ENCODE data around the gene CUX1.

The CUX1 gene

GRCh38 chr7:102085218-102085772, 267.9 kb downstream of the CUX1 start:
- no peak for TF ChIP-seq POLR2AphosphoS5 (IDR thresholded peaks at IDR 0.05; ENCODE audit: low read depth, low read length)
- no peak for TF ChIP-seq TAF1 (IDR thresholded peaks at IDR 0.05; ENCODE audit: low read depth, low read length)
- TF ChIP-seq POU2F2 (IDR thresholded peaks at IDR 0.05; ENCODE audit: low read depth, low read length): no peak
- no peak for TF ChIP-seq SPI1 (IDR thresholded peaks at IDR 0.05; ENCODE audit: low read depth, low read length)
- no peak for TF ChIP-seq PAX5 (IDR thresholded peaks at IDR 0.05; ENCODE audit: insufficient read depth, low read length, severe bottlenecking)
- no peak for TF ChIP-seq POLR2A (IDR thresholded peaks at IDR 0.05; ENCODE audit: low read depth, low read length)
- FAIRE-seq (no peak), DNase-seq (ENCODE audit: insufficient read length, low spot score) (no peak)

GRCh38 chr7:102089175-102090098, 272.0 kb downstream of the CUX1 start:
- no peak for TF ChIP-seq SPI1 (IDR thresholded peaks at IDR 0.05; ENCODE audit: low read depth, low read length)
- TF ChIP-seq TAF1 (IDR thresholded peaks at IDR 0.05; ENCODE audit: low read depth, low read length): no peak
- no peak for TF ChIP-seq POLR2A (IDR thresholded peaks at IDR 0.05; ENCODE audit: low read depth, low read length)
- no peak for TF ChIP-seq POLR2AphosphoS5 (IDR thresholded peaks at IDR 0.05; ENCODE audit: low read depth, low read length)
- TF ChIP-seq POU2F2 (IDR thresholded peaks at IDR 0.05; ENCODE audit: low read depth, low read length): no peak
- TF ChIP-seq PAX5 (IDR thresholded peaks at IDR 0.05; ENCODE audit: insufficient read depth, low read length, severe bottlenecking): no peak
- FAIRE-seq (no peak), DNase-seq (ENCODE audit: insufficient read length, low spot score) (no peak)

GRCh38 chr7:102093599-102094315, 276.3 kb downstream of the CUX1 start:
- no peak for DNase-seq (ENCODE audit: insufficient read length, low spot score)
- no peak for TF ChIP-seq PAX5 (IDR thresholded peaks at IDR 0.05; ENCODE audit: insufficient read depth, low read length, severe bottlenecking)
- no peak for TF ChIP-seq POU2F2 (IDR thresholded peaks at IDR 0.05; ENCODE audit: low read depth, low read length)
- TF ChIP-seq POLR2AphosphoS5 (IDR thresholded peaks at IDR 0.05; ENCODE audit: low read depth, low read length): no peak
- no peak for TF ChIP-seq POLR2A (IDR thresholded peaks at IDR 0.05; ENCODE audit: low read depth, low read length)
- no peak for TF ChIP-seq SPI1 (IDR thresholded peaks at IDR 0.05; ENCODE audit: low read depth, low read length)
- no peak for TF ChIP-seq TAF1 (IDR thresholded peaks at IDR 0.05; ENCODE audit: low read depth, low read length)

GRCh38 chr7:102094316-102094650, 276.9 kb downstream of the CUX1 start:
- DNase-seq (ENCODE audit: insufficient read length, low spot score) (no peak), FAIRE-seq (no peak)

More at GRCh38 chr7:102093599-102094315, 276.3 kb downstream of the CUX1 start:
- FAIRE-seq: no peak

GRCh38 chr7:102095321-102096011, 278.0 kb downstream of the CUX1 start:
- DNase-seq (ENCODE audit: insufficient read length, low spot score) (no peak), FAIRE-seq (no peak)
- TF ChIP-seq POU2F2 (IDR thresholded peaks at IDR 0.05; ENCODE audit: low read depth, low read length) (no peak), PAX5 (IDR thresholded peaks at IDR 0.05; ENCODE audit: insufficient read depth, low read length, severe bottlenecking) (no peak), SPI1 (IDR thresholded peaks at IDR 0.05; ENCODE audit: low read depth, low read length) (no peak), POLR2A (IDR thresholded peaks at IDR 0.05; ENCODE audit: low read depth, low read length) (no peak), TAF1 (IDR thresholded peaks at IDR 0.05; ENCODE audit: low read depth, low read length) (no peak)

More at GRCh38 chr7:102094316-102094650, 276.9 kb downstream of the CUX1 start:
- no peak for TF ChIP-seq SPI1 (IDR thresholded peaks at IDR 0.05; ENCODE audit: low read depth, low read length)
- TF ChIP-seq POU2F2 (IDR thresholded peaks at IDR 0.05; ENCODE audit: low read depth, low read length): no peak
- no peak for TF ChIP-seq POLR2A (IDR thresholded peaks at IDR 0.05; ENCODE audit: low read depth, low read length)

- TF ChIP-seq SPI1 (IDR thresholded peaks at IDR 0.05; ENCODE audit: low read depth, low read length) (no peak), PAX5 (IDR thresholded peaks at IDR 0.05; ENCODE audit: insufficient read depth, low read length, severe bottlenecking) (no peak), TAF1 (IDR thresholded peaks at IDR 0.05; ENCODE audit: low read depth, low read length) (no peak), POLR2A (IDR thresholded peaks at IDR 0.05; ENCODE audit: low read depth, low read length) (no peak), POU2F2 (IDR thresholded peaks at IDR 0.05; ENCODE audit: low read depth, low read length) (no peak), POLR2AphosphoS5 (IDR thresholded peaks at IDR 0.05; ENCODE audit: low read depth, low read length) (no peak)
- no peak for DNase-seq (ENCODE audit: insufficient read length, low spot score)
- FAIRE-seq: no peak
Measured at GRCh38 chr7:102096012-102096332, 278.5 kb downstream of the CUX1 start.

- TF ChIP-seq PAX5 (IDR thresholded peaks at IDR 0.05; ENCODE audit: insufficient read depth, low read length, severe bottlenecking): no peak
- no peak for TF ChIP-seq SPI1 (IDR thresholded peaks at IDR 0.05; ENCODE audit: low read depth, low read length)
- no peak for TF ChIP-seq TAF1 (IDR thresholded peaks at IDR 0.05; ENCODE audit: low read depth, low read length)
- no peak for TF ChIP-seq POLR2A (IDR thresholded peaks at IDR 0.05; ENCODE audit: low read depth, low read length)
- no peak for TF ChIP-seq POU2F2 (IDR thresholded peaks at IDR 0.05; ENCODE audit: low read depth, low read length)
- TF ChIP-seq POLR2AphosphoS5 (IDR thresholded peaks at IDR 0.05; ENCODE audit: low read depth, low read length): no peak
- FAIRE-seq (no peak), DNase-seq (ENCODE audit: insufficient read length, low spot score) (no peak)
Measured at GRCh38 chr7:102096706-102097427, 279.4 kb downstream of the CUX1 start.

GRCh38 chr7:102097601-102098161, 280.3 kb downstream of the CUX1 start:
- TF ChIP-seq POLR2AphosphoS5 (IDR thresholded peaks at IDR 0.05; ENCODE audit: low read depth, low read length) (no peak), PAX5 (IDR thresholded peaks at IDR 0.05; ENCODE audit: insufficient read depth, low read length, severe bottlenecking) (no peak), POU2F2 (IDR thresholded peaks at IDR 0.05; ENCODE audit: low read depth, low read length) (no peak), TAF1 (IDR thresholded peaks at IDR 0.05; ENCODE audit: low read depth, low read length) (no peak), POLR2A (IDR thresholded peaks at IDR 0.05; ENCODE audit: low read depth, low read length) (no peak), SPI1 (IDR thresholded peaks at IDR 0.05; ENCODE audit: low read depth, low read length) (no peak)
- FAIRE-seq: no peak
- DNase-seq (ENCODE audit: insufficient read length, low spot score): no peak

Data from GM12891 (cell line).